ENCODE data around the gene PRUNE1. TPM values are rescaled to one million over a fixed set of nuclear protein-coding genes. Genes with fewer than 3 reads are reported as not detected.

PRUNE1 gene
- total RNA-seq, 1 experiment from 2014 or later, result 24.5 TPM

DNA sequence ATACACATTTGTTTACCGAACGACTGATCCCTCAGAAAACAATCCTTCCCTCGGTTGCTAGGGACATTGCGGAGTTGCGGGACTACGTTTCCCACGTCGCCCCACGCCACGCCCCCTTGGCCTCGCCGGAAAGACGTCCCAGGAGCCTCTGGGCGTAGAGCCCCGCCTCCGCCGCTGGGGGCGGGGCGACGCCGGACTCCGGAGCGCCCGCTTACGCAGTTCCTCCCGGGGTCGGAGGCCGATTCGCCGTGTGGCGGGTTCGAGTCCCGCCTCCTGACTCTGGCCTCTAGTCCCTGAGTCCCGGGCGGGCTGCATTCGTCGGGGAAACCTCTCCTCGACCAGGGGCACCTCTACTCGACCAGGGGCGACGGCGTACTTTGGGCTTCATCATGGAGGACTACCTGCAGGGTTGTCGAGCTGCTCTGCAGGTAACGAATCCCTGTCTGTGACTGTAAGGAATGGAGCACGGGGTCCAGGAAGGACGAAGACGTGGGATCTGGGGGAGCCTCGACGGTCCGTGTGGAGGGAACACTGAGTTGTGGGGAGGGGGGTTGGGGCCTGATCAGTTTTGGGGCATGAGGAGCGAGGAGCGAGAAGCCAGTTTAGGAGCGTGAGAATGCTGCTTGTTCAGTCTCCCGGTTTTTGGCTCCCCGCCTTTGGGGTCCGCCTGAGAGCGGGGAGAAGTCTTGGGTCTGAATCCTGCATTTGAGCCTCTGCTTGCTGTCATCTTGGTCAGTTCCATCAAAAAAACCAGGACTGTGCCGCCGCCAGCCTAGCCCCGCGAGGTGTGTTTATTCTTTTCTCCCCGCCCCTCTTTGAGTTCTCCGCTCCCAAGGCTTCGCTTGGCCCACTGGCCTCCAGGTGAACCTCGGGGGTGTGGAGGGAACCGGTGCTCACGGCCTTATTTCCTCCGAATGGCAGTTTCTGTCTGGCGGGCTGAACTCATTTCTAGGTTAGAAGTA lies at the start of gene PRUNE1 (continued):
- TF ChIP-seq FOXP1 (CRISPR knock-in tag; IDR thresholded peaks at IDR 0.05; ENCODE audit: borderline replicate concordance) (peak; percentile 66; the same call in 1 of the 2 replicates), KAT7 (CRISPR knock-in tag; IDR thresholded peaks at IDR 0.05; ENCODE audit: borderline replicate concordance) (peak; percentile 82; the same call in 1 of the 2 replicates), FOXK1 (CRISPR knock-in tag; IDR thresholded peaks at IDR 0.05) (no peak; the same call in 1 of the 2 replicates), TEAD1 (CRISPR knock-in tag; IDR thresholded peaks at IDR 0.05) (no peak), MXD4 (CRISPR knock-in tag; IDR thresholded peaks at IDR 0.05; ENCODE audit: borderline replicate concordance) (no peak)
- TF ChIP-seq, protein P1, sequence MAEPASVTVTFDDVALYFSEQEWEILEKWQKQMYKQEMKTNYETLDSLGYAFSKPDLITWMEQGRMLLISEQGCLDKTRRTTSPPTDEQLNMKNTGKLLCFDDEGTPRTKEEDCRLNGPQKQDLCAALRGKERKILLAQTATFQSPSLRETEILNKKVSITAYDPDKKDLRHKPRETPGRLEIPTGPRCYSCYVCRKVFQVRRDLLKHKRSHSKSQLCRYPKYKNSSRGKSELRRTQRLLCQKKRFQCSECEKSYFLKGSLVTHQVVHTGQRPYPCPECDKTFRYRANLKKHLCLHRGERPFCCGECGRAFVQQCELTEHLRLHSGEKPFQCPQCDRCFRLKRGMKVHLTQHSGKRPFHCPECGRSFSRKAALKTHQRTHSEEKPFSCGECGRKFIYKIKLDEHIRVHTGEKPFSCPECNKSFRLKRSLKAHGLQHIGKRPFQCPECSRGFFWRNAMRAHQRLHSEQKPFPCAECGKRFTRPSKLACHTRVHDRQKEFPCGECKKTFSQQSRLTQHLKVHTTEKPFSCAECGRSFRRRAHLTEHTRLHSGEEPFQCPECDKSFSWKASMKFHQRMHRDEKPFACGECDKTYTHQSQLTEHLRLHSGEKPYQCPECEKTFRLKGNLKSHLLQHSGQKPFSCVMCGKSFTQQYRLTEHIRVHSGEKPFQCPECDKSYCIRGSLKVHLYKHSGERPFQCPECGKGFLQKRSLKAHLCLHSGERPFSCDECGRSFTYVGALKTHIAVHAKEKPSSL (CRISPR knock-in tag; conservative IDR thresholded peaks at IDR 0.05), result no peak
- TF ChIP-seq, protein P2, sequence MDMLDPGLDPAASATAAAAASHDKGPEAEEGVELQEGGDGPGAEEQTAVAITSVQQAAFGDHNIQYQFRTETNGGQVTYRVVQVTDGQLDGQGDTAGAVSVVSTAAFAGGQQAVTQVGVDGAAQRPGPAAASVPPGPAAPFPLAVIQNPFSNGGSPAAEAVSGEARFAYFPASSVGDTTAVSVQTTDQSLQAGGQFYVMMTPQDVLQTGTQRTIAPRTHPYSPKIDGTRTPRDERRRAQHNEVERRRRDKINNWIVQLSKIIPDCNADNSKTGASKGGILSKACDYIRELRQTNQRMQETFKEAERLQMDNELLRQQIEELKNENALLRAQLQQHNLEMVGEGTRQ (CRISPR knock-in tag; IDR thresholded peaks at IDR 0.05), result no peak
- TF ChIP-seq, protein P3, sequence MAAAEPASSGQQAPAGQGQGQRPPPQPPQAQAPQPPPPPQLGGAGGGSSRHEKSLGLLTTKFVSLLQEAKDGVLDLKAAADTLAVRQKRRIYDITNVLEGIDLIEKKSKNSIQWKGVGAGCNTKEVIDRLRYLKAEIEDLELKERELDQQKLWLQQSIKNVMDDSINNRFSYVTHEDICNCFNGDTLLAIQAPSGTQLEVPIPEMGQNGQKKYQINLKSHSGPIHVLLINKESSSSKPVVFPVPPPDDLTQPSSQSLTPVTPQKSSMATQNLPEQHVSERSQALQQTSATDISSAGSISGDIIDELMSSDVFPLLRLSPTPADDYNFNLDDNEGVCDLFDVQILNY (CRISPR knock-in tag; IDR thresholded peaks at IDR 0.05), result peak; percentile 81; the same call in 1 of the 2 replicates

DNA sequence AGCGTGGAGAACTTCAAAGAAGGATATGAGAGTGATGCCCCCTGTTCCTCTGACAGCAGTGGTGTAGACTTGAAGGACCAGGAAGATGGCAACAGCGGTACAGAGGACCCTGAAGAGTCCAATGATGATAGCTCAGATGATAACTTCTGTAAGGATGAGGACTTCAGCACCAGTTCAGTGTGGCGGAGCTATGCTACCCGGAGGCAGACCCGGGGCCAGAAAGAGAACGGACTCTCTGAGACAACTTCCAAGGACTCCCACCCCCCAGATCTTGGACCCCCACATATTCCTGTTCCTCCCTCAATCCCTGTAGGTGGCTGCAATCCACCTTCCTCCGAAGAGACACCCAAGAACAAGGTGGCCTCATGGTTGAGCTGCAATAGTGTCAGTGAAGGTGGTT lies 47.6 kb upstream of the PRUNE1 start:
- no peaks in the 10 kb centered on the region for H3K27me3 Mint-ChIP-seq (ENCODE audit: low read depth)
- H3K4me3 Mint-ChIP-seq, result no peak overlapping the region
- CTCF ChIA-PET, result no interaction called here
- DNase-seq (ENCODE audit: low spot score), result no peak
- no peak overlapping the region for H3K27ac Mint-ChIP-seq
- no peaks in the 10 kb centered on the region for H3K9me3 Mint-ChIP-seq
- TF ChIP-seq, protein P4, sequence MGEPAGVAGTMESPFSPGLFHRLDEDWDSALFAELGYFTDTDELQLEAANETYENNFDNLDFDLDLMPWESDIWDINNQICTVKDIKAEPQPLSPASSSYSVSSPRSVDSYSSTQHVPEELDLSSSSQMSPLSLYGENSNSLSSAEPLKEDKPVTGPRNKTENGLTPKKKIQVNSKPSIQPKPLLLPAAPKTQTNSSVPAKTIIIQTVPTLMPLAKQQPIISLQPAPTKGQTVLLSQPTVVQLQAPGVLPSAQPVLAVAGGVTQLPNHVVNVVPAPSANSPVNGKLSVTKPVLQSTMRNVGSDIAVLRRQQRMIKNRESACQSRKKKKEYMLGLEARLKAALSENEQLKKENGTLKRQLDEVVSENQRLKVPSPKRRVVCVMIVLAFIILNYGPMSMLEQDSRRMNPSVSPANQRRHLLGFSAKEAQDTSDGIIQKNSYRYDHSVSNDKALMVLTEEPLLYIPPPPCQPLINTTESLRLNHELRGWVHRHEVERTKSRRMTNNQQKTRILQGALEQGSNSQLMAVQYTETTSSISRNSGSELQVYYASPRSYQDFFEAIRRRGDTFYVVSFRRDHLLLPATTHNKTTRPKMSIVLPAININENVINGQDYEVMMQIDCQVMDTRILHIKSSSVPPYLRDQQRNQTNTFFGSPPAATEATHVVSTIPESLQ (CRISPR knock-in tag; IDR thresholded peaks at IDR 0.05), result no peak
- no peak for TF ChIP-seq ZNF396 (CRISPR knock-in tag; IDR thresholded peaks at IDR 0.05; ENCODE audit: borderline replicate concordance)
- TF ChIP-seq, protein P5, sequence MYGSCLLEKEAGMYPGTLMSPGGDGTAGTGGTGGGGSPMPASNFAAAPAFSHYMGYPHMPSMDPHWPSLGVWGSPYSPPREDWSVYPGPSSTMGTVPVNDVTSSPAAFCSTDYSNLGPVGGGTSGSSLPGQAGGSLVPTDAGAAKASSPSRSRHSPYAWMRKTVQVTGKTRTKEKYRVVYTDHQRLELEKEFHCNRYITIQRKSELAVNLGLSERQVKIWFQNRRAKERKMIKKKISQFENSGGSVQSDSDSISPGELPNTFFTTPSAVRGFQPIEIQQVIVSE (CRISPR knock-in tag; IDR thresholded peaks at IDR 0.05; ENCODE audit: borderline replicate concordance), result no peak
- TF ChIP-seq, protein P6, sequence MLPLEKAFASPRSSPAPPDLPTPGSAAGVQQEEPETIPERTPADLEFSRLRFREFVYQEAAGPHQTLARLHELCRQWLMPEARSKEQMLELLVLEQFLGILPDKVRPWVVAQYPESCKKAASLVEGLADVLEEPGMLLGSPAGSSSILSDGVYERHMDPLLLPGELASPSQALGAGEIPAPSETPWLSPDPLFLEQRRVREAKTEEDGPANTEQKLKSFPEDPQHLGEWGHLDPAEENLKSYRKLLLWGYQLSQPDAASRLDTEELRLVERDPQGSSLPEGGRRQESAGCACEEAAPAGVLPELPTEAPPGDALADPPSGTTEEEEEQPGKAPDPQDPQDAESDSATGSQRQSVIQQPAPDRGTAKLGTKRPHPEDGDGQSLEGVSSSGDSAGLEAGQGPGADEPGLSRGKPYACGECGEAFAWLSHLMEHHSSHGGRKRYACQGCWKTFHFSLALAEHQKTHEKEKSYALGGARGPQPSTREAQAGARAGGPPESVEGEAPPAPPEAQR (CRISPR knock-in tag; IDR thresholded peaks at IDR 0.05), result no peak
- no peak for TF ChIP-seq ATF1 (CRISPR knock-in tag; IDR thresholded peaks at IDR 0.05)
- no peak for TF ChIP-seq NFATC4 (CRISPR knock-in tag; IDR thresholded peaks at IDR 0.05)
- TF ChIP-seq FOXJ3 (CRISPR knock-in tag; IDR thresholded peaks at IDR 0.05; ENCODE audit: borderline replicate concordance), result no peak
- TF ChIP-seq ZNF671 (CRISPR knock-in tag; IDR thresholded peaks at IDR 0.05), result no peak
- TF ChIP-seq ZNF263 (CRISPR knock-in tag; IDR thresholded peaks at IDR 0.05; ENCODE audit: low read depth), result no peak
- TF ChIP-seq, protein P7, sequence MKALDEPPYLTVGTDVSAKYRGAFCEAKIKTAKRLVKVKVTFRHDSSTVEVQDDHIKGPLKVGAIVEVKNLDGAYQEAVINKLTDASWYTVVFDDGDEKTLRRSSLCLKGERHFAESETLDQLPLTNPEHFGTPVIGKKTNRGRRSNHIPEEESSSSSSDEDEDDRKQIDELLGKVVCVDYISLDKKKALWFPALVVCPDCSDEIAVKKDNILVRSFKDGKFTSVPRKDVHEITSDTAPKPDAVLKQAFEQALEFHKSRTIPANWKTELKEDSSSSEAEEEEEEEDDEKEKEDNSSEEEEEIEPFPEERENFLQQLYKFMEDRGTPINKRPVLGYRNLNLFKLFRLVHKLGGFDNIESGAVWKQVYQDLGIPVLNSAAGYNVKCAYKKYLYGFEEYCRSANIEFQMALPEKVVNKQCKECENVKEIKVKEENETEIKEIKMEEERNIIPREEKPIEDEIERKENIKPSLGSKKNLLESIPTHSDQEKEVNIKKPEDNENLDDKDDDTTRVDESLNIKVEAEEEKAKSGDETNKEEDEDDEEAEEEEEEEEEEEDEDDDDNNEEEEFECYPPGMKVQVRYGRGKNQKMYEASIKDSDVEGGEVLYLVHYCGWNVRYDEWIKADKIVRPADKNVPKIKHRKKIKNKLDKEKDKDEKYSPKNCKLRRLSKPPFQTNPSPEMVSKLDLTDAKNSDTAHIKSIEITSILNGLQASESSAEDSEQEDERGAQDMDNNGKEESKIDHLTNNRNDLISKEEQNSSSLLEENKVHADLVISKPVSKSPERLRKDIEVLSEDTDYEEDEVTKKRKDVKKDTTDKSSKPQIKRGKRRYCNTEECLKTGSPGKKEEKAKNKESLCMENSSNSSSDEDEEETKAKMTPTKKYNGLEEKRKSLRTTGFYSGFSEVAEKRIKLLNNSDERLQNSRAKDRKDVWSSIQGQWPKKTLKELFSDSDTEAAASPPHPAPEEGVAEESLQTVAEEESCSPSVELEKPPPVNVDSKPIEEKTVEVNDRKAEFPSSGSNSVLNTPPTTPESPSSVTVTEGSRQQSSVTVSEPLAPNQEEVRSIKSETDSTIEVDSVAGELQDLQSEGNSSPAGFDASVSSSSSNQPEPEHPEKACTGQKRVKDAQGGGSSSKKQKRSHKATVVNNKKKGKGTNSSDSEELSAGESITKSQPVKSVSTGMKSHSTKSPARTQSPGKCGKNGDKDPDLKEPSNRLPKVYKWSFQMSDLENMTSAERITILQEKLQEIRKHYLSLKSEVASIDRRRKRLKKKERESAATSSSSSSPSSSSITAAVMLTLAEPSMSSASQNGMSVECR (CRISPR knock-in tag; IDR thresholded peaks at IDR 0.05; ENCODE audit: borderline replicate concordance), result no peak
- TF ChIP-seq, protein P8, sequence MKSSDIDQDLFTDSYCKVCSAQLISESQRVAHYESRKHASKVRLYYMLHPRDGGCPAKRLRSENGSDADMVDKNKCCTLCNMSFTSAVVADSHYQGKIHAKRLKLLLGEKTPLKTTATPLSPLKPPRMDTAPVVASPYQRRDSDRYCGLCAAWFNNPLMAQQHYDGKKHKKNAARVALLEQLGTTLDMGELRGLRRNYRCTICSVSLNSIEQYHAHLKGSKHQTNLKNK (CRISPR knock-in tag; IDR thresholded peaks at IDR 0.05), result no peak
- TF ChIP-seq ZNF219 (CRISPR knock-in tag; IDR thresholded peaks at IDR 0.05; ENCODE audit: borderline replicate concordance), result no peak
- ATAC-seq, result no peak
- H3K36me3 Mint-ChIP-seq, result peaks cover 74% of the 10 kb centered on the region
- no peaks in the 10 kb centered on the region for H3K4me1 Mint-ChIP-seq
- POLR2A ChIA-PET, result interaction anchor here (0.6 kb wide), 1 partner anchor 186 kb away, joined by 4 read pairs; no protein-coding TSS in a partner anchor
